SK-N-SH treated with all-trans-retinoic acid at 6 μM for 48 hours (cell line): ENCODE results near the gene GSTM3.

Source experiments
- ATAC-seq: fragments of 200-7000 bp; cut with Tn5 transposase; 3 replicates; pipeline ENCODE4 v1.9.1; 2020; ENCODE audit warnings: mild to moderate bottlenecking, moderate library complexity
- ARNTL ChIP-seq: fragments of 450-650 bp; formaldehyde crosslinking; IDR thresholded peaks from 2 replicates; pipeline ENCODE4 v1.5.0; 2020; ENCODE audit warnings: low read depth, mild to moderate bottlenecking, moderate library complexity, borderline replicate concordance
- BACH2 ChIP-seq: fragments of 250-450 bp; sonication (Bioruptor Pico); IDR thresholded peaks from 2 replicates; pipeline ENCODE4 v1.9.0; 2021; ENCODE audit warnings: mild to moderate bottlenecking, borderline replicate concordance
- CSDC2 ChIP-seq: fragments of 250-450 bp; sonication (Bioruptor Pico); IDR thresholded peaks from 2 replicates; pipeline ENCODE4 v1.5.0; 2020; ENCODE audit warnings: mild to moderate bottlenecking, moderate library complexity
- CSRNP3 ChIP-seq: fragments of 250-450 bp; sonication (Bioruptor Pico); IDR thresholded peaks from 2 replicates; pipeline ENCODE4 v1.5.1; 2021; ENCODE audit warnings: mild to moderate bottlenecking, moderate library complexity
- ESRRG ChIP-seq: fragments of 250-450 bp; sonication (Bioruptor Pico); IDR thresholded peaks from 2 replicates; pipeline ENCODE4 v1.6.1; 2021; ENCODE audit warnings: mild to moderate bottlenecking
- GLIS3 ChIP-seq: fragments of 250-450 bp; sonication (Bioruptor Pico); IDR thresholded peaks from 2 replicates; pipeline ENCODE4 v1.5.0; 2020; ENCODE audit warnings: mild to moderate bottlenecking, moderate library complexity
- ISL1 ChIP-seq: fragments of 250-450 bp; sonication (Bioruptor Pico); IDR thresholded peaks from 2 replicates; pipeline ENCODE4 v2.1.2; 2022; ENCODE audit warnings: mild to moderate bottlenecking, moderate library complexity
- OSR1 ChIP-seq: fragments of 250-450 bp; sonication (Bioruptor Pico); IDR thresholded peaks from 2 replicates; pipeline ENCODE4 v1.8.0; 2022; ENCODE audit warnings: moderate library complexity, mild to moderate bottlenecking, inconsistent platforms
- PATZ1 ChIP-seq: fragments of 250-450 bp; sonication (Bioruptor Pico); IDR thresholded peaks from 2 replicates; pipeline ENCODE4 v1.8.0; 2020; ENCODE audit warnings: mild to moderate bottlenecking, moderate library complexity, borderline replicate concordance
- POU6F1 ChIP-seq: fragments of 250-450 bp; sonication (Bioruptor Pico); IDR thresholded peaks from 2 replicates; pipeline ENCODE4 v1.8.0; 2021; ENCODE audit warnings: low read depth, mild to moderate bottlenecking, moderate library complexity, borderline replicate concordance
- PPARA ChIP-seq: fragments of 250-450 bp; sonication (Bioruptor Pico); IDR thresholded peaks from 2 replicates; pipeline ENCODE4 v1.5.0; 2020; ENCODE audit warnings: mild to moderate bottlenecking, borderline replicate concordance
- RARB ChIP-seq: fragments of 250-450 bp; sonication (Bioruptor Pico); IDR thresholded peaks from 2 replicates; pipeline ENCODE4 v1.8.0; 2021; ENCODE audit warnings: mild to moderate bottlenecking, moderate library complexity
- SNAI2 ChIP-seq: fragments of 250-450 bp; sonication (Bioruptor Pico); IDR thresholded peaks from 2 replicates; pipeline ENCODE4 v1.5.0; 2020; ENCODE audit warnings: mild to moderate bottlenecking, moderate library complexity
- TOX ChIP-seq: fragments of 250-450 bp; sonication (Bioruptor Pico); IDR thresholded peaks from 2 replicates; pipeline ENCODE4 v1.8.0; 2021; ENCODE audit warnings: mild to moderate bottlenecking, moderate library complexity, borderline replicate concordance
- TSHZ2 ChIP-seq: fragments of 250-450 bp; sonication (Bioruptor Pico); IDR thresholded peaks from 2 replicates; pipeline ENCODE4 v1.5.0; 2020; ENCODE audit warnings: mild to moderate bottlenecking, moderate library complexity
- ZFP3 ChIP-seq: fragments of 250-450 bp; sonication (Bioruptor Pico); IDR thresholded peaks from 2 replicates; pipeline ENCODE4 v1.5.0; 2020; ENCODE audit warnings: mild to moderate bottlenecking, moderate library complexity
- ZFP30 ChIP-seq: fragments of 450-650 bp; formaldehyde crosslinking; IDR thresholded peaks from 2 replicates; pipeline ENCODE4 v1.5.0; 2022; ENCODE audit warnings: mild to moderate bottlenecking, moderate library complexity
- ZNF565 ChIP-seq: fragments of 450-650 bp; formaldehyde crosslinking; conservative IDR thresholded peaks from 2 replicates; pipeline ENCODE4 v1.5.0; 2020; ENCODE audit warnings: low read depth, mild to moderate bottlenecking, moderate library complexity
- ZNF70 ChIP-seq: fragments of 450-650 bp; formaldehyde crosslinking; IDR thresholded peaks from 2 replicates; pipeline ENCODE4 v1.5.0; 2020; ENCODE audit warnings: mild to moderate bottlenecking, moderate library complexity
- ZNF8 ChIP-seq: fragments of 450-650 bp; formaldehyde crosslinking; IDR thresholded peaks from 2 replicates; pipeline ENCODE4 v1.5.0; 2020; ENCODE audit warnings: mild to moderate bottlenecking, moderate library complexity

The GSTM3 gene

GRCh38 chr1:109761227-109762038 is 20.6 kb upstream of the GSTM3 start (continued):
- no peak for TF ChIP-seq GLIS3 (CRISPR knock-in tag)
- no peak for TF ChIP-seq OSR1 (CRISPR knock-in tag)
- TF ChIP-seq ISL1: no peak

- ATAC-seq: no peak
- no peak for TF ChIP-seq ZFP3
- no peak for TF ChIP-seq SNAI2 (CRISPR knock-in tag)
- no peak for TF ChIP-seq GLIS3 (CRISPR knock-in tag)
- no peak for TF ChIP-seq ZFP30 (CRISPR knock-in tag)
- TF ChIP-seq BACH2: no peak
- TF ChIP-seq ESRRG (CRISPR knock-in tag): no peak
- TF ChIP-seq CSDC2 (CRISPR knock-in tag): no peak
- no peak for TF ChIP-seq RARB
- TF ChIP-seq OSR1 (CRISPR knock-in tag): no peak
These were observed 19.9 kb upstream of the GSTM3 start for GRCh38 chr1:109760581-109761226.

GRCh38 chr1:109759513-109760334 is 18.9 kb upstream of the GSTM3 start:
- TF ChIP-seq POU6F1: no peak
- TF ChIP-seq ZNF565 (CRISPR knock-in tag): no peak
- TF ChIP-seq BACH2: no peak
- no peak for TF ChIP-seq ISL1
- no peak for ATAC-seq

GRCh38 chr1:109757936-109758786 is 17.3 kb upstream of the GSTM3 start:
- ATAC-seq: no peak
- TF ChIP-seq PATZ1 (CRISPR knock-in tag) (no peak), ESRRG (CRISPR knock-in tag) (no peak), GLIS3 (CRISPR knock-in tag) (no peak), OSR1 (CRISPR knock-in tag) (no peak), ZNF8 (CRISPR knock-in tag) (no peak), ZNF70 (CRISPR knock-in tag) (no peak), PPARA (CRISPR knock-in tag) (no peak), TOX (CRISPR knock-in tag) (no peak), ISL1 (no peak), ZFP3 (no peak), RARB (no peak), BACH2 (no peak), ARNTL (CRISPR knock-in tag) (no peak), TSHZ2 (CRISPR knock-in tag) (no peak), ZFP30 (CRISPR knock-in tag) (no peak), ZNF565 (CRISPR knock-in tag) (no peak), CSRNP3 (CRISPR knock-in tag) (no peak)
